Thoracic aorta (tissue), 2 donors: ENCODE measurements around the gene MEGF10. TPM values are rescaled to one million over a fixed set of nuclear protein-coding genes. Genes with fewer than 3 reads are reported as not detected.

Experiments used
- ATAC-seq: fragments of 150-250 bp; one replicate; pipeline ENCODE4 v1.8.0; 2017; ENCODE audit warnings: low read depth; ENCODE audit not compliant: insufficient number of reproducible peaks, low FRiP score
- DNase-seq: peaks from one replicate; pipeline ENCODE4 v3.0.0-alpha.2; 2020; ENCODE audit warnings: low spot score
- H3K27ac ChIP-seq, 2 donors: fragments of 200-600 bp; sonication (generic); 1 replicate in 1 of 2; 2 replicates in 1 of 2; pipeline ENCODE4 v1.5.1; 2016; ENCODE audit warnings: mild to moderate bottlenecking in 2 of 2, moderate library complexity in 2 of 2
- H3K27me3 ChIP-seq: fragments of 200-600 bp; sonication (generic); replicated peaks from 2 replicates; pipeline ENCODE4 v1.6.0; 2016; ENCODE audit warnings: mild to moderate bottlenecking; ENCODE audit not compliant: insufficient read depth
- H3K36me3 ChIP-seq: fragments of 200-600 bp; sonication (generic); one replicate; pipeline ENCODE4 v1.5.1; 2016
- H3K4me1 ChIP-seq, 2 donors: fragments of 200-600 bp; sonication (generic); 1 replicate in 1 of 2; 2 replicates in 1 of 2; pipeline versions ENCODE4 v1.5.1 to v1.6.0; 2016; ENCODE audit warnings: low read depth in 2 of 2, mild to moderate bottlenecking in 1 of 2; ENCODE audit not compliant: control insufficient read depth in 1 of 2
- H3K4me3 ChIP-seq: fragments of 200-600 bp; sonication (generic); 2 replicates; pipeline ENCODE4 v1.5.1; 2016; ENCODE audit warnings: mild to moderate bottlenecking
- H3K9me3 ChIP-seq: fragments of 200-600 bp; sonication (generic); 2 replicates; pipeline ENCODE4 v1.5.1; 2016
- total RNA-seq, 2 donors: library from RNA; depleted of rRNA; stranded (reverse); fragments of >200 nt; gene quantifications; one replicate each; pipeline versions ENCODE4 v1.1.0 to v1.2.3, GENCODE V29; 2016
- TF ChIP-seq, protein P1 (sequence below): fragments of 200-600 bp; sonication (generic); IDR thresholded peaks from one replicate; pipeline ENCODE4 v1.5.1; 2019; ENCODE audit warnings: antibody characterized with exemption

The MEGF10 gene
- total RNA-seq, 2 donors from 2014 or later: under 0.01 to 0.21 TPM

DNA sequence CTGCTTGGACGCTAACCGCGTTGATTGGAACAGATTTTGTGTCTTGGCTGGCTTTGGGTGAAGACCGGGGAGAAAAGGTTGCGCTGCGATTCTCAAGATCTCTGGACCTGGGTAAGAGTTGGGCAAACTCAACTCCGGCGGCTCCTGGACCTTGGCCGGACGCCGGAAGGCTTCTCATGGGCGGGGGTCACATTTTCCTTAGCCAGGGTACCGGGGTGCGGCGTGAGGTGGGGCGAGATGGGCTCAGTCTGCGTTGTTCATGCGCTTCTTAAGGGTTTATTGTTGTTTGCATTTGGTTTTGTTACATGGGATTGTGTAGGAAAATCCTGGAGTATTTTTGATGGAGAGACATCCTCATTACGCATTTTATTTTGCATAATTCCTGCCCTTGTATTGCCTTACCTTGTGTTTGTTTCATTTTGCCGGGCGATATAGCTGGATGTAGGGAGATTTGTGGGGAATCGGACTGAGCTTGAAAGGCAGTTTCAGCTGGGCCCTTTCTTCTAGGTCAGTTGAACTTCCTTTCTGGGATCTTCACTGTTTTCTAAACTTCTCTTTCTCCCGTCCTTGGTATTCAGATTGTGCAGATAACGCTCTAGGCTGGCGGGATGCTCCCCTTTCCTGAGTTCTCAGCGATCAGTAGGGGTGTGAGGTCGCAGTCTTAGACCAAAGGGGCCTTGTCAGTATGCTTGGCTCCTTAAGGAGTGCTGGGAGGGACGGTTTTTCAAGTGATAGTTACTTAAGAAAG lies 524 bp downstream of the MEGF10 start:
- TF ChIP-seq, protein P1, sequence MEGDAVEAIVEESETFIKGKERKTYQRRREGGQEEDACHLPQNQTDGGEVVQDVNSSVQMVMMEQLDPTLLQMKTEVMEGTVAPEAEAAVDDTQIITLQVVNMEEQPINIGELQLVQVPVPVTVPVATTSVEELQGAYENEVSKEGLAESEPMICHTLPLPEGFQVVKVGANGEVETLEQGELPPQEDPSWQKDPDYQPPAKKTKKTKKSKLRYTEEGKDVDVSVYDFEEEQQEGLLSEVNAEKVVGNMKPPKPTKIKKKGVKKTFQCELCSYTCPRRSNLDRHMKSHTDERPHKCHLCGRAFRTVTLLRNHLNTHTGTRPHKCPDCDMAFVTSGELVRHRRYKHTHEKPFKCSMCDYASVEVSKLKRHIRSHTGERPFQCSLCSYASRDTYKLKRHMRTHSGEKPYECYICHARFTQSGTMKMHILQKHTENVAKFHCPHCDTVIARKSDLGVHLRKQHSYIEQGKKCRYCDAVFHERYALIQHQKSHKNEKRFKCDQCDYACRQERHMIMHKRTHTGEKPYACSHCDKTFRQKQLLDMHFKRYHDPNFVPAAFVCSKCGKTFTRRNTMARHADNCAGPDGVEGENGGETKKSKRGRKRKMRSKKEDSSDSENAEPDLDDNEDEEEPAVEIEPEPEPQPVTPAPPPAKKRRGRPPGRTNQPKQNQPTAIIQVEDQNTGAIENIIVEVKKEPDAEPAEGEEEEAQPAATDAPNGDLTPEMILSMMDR: no peak
- Histone ChIP-seq H3K9me3 (no peaks in the 10 kb centered on the region), H3K4me1 (peaks cover 0 to 8% of the 10 kb centered on the region in 2 donors), H3K27me3 (no peaks in the 10 kb centered on the region), H3K4me3 (no peak overlapping the region), H3K27ac (no peak overlapping the region), H3K36me3 (no peaks in the 10 kb centered on the region)
- ATAC-seq: no peak
- no peak for DNase-seq

DNA sequence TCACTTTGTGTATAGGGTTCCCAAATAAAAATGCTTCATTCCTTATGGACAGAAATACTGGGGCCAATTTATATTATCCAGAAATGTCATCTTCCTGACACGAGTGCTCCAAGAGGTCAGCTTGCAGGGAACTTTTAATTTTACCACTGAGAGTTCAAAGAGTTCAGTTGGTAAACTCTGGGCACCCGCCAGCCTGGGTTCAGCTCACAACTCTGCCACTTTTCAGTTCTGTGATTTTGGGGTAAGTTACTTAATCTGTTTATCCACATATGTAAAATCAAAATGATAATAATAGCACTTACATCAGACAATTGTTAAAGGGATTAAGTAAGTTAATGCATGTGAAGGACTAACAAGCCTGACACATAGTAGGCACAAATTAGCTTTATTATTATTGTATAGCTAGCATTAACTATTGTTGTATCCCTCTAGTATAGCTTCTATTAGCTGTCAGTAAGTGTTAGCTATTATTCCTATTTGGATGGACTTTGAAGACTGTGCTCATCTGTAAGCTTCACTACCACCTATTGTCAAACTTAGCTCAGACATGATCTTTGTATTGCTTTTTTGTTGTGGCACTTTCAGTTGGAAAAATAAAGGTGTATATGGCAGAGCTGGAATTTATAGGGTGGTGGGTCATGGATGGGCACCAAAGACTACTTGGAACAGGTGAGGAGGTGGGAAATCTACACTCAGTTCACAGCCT lies 1.6 kb downstream of the MEGF10 start:
- H3K4me3 ChIP-seq: no peak overlapping the region
- no peaks in the 10 kb centered on the region for H3K9me3 ChIP-seq
- no peaks in the 10 kb centered on the region for H3K36me3 ChIP-seq
- H3K27ac ChIP-seq: no peak overlapping the region
- H3K27me3 ChIP-seq: no peaks in the 10 kb centered on the region
- H3K4me1 ChIP-seq: peaks cover 0 to 8% of the 10 kb centered on the region in 2 donors
- TF ChIP-seq, protein P1: no peak
- no peak for ATAC-seq
- DNase-seq: no peak

DNA sequence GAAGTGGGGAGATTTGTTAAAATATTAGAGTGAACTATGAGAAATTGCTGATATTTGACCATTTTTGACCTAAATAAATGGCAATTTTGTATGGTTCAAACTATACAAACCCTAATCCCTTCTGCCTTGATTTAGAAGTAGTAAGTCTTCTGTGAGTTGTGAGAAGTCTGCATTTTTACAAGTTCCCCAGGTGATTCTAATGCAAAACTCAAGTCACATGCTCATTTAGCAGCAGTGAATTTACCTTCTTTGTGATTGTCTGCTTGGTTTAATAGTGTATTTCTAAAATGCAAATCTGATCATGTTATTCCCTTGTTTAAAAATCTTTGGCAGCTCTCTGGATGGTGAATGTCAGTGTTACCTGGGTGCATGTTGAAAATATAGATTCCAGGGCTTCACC lies 2.8 kb downstream of the MEGF10 start:
- H3K36me3 ChIP-seq: no peaks in the 10 kb centered on the region
- H3K4me1 ChIP-seq: peaks cover 0 to 8% of the 10 kb centered on the region in 2 donors
- no peaks in the 10 kb centered on the region for H3K9me3 ChIP-seq
- H3K27me3 ChIP-seq: no peaks in the 10 kb centered on the region
- no peak overlapping the region for H3K4me3 ChIP-seq
- DNase-seq: no peak
- H3K27ac ChIP-seq: no peak overlapping the region
- ATAC-seq: no peak
- TF ChIP-seq, protein P1: no peak

DNA sequence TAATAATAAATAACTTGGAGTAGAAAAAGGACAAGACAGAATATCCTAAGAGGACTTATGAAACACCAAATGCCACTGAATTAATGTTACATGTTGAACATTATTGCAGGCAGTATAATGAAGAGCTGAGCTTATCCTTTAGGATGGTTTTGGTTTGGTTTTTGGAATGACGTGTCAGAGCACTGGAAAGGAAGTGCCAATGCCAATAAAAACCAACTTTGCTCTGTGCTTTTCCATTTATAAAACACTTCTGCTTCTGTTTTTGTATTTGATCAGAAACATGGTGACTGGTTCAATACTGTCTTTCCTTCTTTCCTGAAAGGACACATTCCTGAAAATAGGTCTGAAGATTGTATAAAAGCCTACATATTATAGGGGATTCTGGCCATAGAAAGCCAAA lies 4.2 kb downstream of the MEGF10 start:
- Histone ChIP-seq H3K9me3 (no peaks in the 10 kb centered on the region), H3K4me1 (peaks cover 0 to 8% of the 10 kb centered on the region in 2 donors), H3K4me3 (no peak overlapping the region), H3K36me3 (no peaks in the 10 kb centered on the region), H3K27ac (no peak overlapping the region), H3K27me3 (no peaks in the 10 kb centered on the region)
- ATAC-seq (no peak), DNase-seq (no peak)
- TF ChIP-seq, protein P1: no peak

DNA sequence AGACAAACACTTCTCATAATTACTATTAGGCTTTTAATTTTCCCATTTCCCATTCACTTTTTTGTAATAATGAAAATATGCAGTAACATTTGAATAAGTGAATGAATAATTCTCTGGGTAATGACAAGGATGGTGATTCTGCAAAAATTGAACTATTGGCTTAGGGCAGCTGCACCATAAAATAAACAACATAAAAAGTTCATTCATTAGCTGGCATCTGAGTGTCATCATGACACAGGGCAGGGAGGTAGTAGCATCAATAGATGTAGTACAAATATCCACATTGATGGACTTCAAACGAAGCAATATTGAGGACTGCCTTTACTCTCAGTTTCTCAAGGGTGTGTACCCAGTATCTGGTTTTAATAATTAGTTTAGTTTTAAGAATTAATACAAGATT lies 4.9 kb downstream of the MEGF10 start:
- Histone ChIP-seq H3K27me3 (no peaks in the 10 kb centered on the region), H3K4me3 (no peak overlapping the region), H3K36me3 (no peaks in the 10 kb centered on the region), H3K27ac (no peak overlapping the region), H3K9me3 (no peaks in the 10 kb centered on the region), H3K4me1 (peaks cover 0 to 5% of the 10 kb centered on the region in 2 donors)
- no peak for DNase-seq
- no peak for ATAC-seq
- TF ChIP-seq, protein P1: no peak
